ENCODE results near the gene MLIP. TPM values are rescaled to one million over a fixed set of nuclear protein-coding genes. Genes with fewer than 3 reads are reported as not detected.

Gene MLIP
- polyA plus RNA-seq, 2 of the 4 experiments (the other 2 are of a cell fraction): 0.08 TPM; not detected in 1

GRCh38 chr6:54262971-54263370 lies 151.7 kb downstream of the MLIP start:
- Histone ChIP-seq H3K4me2 (no peak overlapping the region), H3K9me3 (no peaks in the 10 kb centered on the region), H3K4me1 (no peaks in the 10 kb centered on the region), H3K27ac (no peak overlapping the region), H3K4me3 (no peak overlapping the region)
- TF ChIP-seq HMGXB4 (CRISPR knock-in tag; IDR thresholded peaks at IDR 0.05; ENCODE audit: borderline replicate concordance): no peak
- TF ChIP-seq MAFK (IDR thresholded peaks at IDR 0.05; ENCODE audit: partially characterized antibody): no peak
- no peak for TF ChIP-seq ATOH8 (CRISPR knock-in tag; IDR thresholded peaks at IDR 0.05; ENCODE audit: low read depth)
- TF ChIP-seq NFE2L2 (conservative IDR thresholded peaks at IDR 0.05; ENCODE audit: low read length): no peak
- no peak for TF ChIP-seq TFCP2L1 (CRISPR knock-in tag; IDR thresholded peaks at IDR 0.05)
- TF ChIP-seq RAD21 (conservative IDR thresholded peaks at IDR 0.05 in 1 of 2, IDR thresholded peaks at IDR 0.05 in 1 of 2): no peak
- TF ChIP-seq HEYL (CRISPR knock-in tag; IDR thresholded peaks at IDR 0.05): no peak
- no peak for TF ChIP-seq MYC (IDR thresholded peaks at IDR 0.05; ENCODE audit: borderline replicate concordance, low read length)
- TF ChIP-seq HES2 (IDR thresholded peaks at IDR 0.05): no peak
- TF ChIP-seq CBX2 (IDR thresholded peaks at IDR 0.05; ENCODE audit: borderline replicate concordance, low read depth): no peak
- TF ChIP-seq TP53 (CRISPR knock-in tag; IDR thresholded peaks at IDR 0.05): no peak
- TF ChIP-seq FOXS1 (CRISPR knock-in tag; IDR thresholded peaks at IDR 0.05): no peak
- no peak for TF ChIP-seq CHD2 (IDR thresholded peaks at IDR 0.05; ENCODE audit: low read length, partially characterized antibody)
- TF ChIP-seq NR3C1 (IDR thresholded peaks at IDR 0.05): no peak
- TF ChIP-seq CBX8 (IDR thresholded peaks at IDR 0.05): no peak
- no peak for TF ChIP-seq EHF (CRISPR knock-in tag; IDR thresholded peaks at IDR 0.05)
- no peak for TF ChIP-seq GATA3 (IDR thresholded peaks at IDR 0.05; ENCODE audit: borderline replicate concordance)
- no peak for TF ChIP-seq KDM5A (IDR thresholded peaks at IDR 0.05)
- no peak for TF ChIP-seq KDM1A (IDR thresholded peaks at IDR 0.05; ENCODE audit: low read depth)
- TF ChIP-seq USF2 (IDR thresholded peaks at IDR 0.05): no peak
- DNase-seq (ENCODE audit: low read depth in 1 of 2, low spot score in 1 of 2) (peak in 1 of 2 experiments; percentile 6), FAIRE-seq (no peak), ATAC-seq (no peak)
- ChIA-PET CTCF (no interaction called here), POLR2A (no interaction called here)
- 17% methylated on average over 2 of the region's 2 CpGs for WGBS (ENCODE audit: missing lambda C conversion rate)

- H3K27ac ChIP-seq: no peak overlapping the region
- CTCF ChIA-PET: interaction anchor here (1.0 to 2.4 kb wide), 2 partner anchors 279 to 286 kb away, joined by 3 to 8 read pairs; no protein-coding TSS in a partner anchor
- no peaks in the 10 kb centered on the region for H3K9me3 ChIP-seq
- TF ChIP-seq ELK1 (IDR thresholded peaks at IDR 0.05; ENCODE audit: low read depth, low read length) (no peak), HES2 (IDR thresholded peaks at IDR 0.05) (no peak), HOXB5 (CRISPR knock-in tag; IDR thresholded peaks at IDR 0.05) (no peak), CEBPB (IDR thresholded peaks at IDR 0.05) (no peak), NFE2L2 (conservative IDR thresholded peaks at IDR 0.05; ENCODE audit: low read length) (no peak), RARB (CRISPR knock-in tag; IDR thresholded peaks at IDR 0.05) (no peak)
- POLR2A ChIA-PET: no interaction called here
- 86% methylated on average over 4 of the region's 4 CpGs for WGBS (ENCODE audit: missing lambda C conversion rate)
- no peak overlapping the region for H3K4me3 ChIP-seq
- no peak overlapping the region for H3K4me2 ChIP-seq
- ATAC-seq: no peak
- no peak for DNase-seq (ENCODE audit: low read depth in 1 of 2, low spot score in 1 of 2)
- no peak for FAIRE-seq
- no peaks in the 10 kb centered on the region for H3K4me1 ChIP-seq
Measured at GRCh38 chr6:54264581-54265272, 153.5 kb downstream of the MLIP start.
